GM19468 (cell line): Measurements from ENCODE around the gene ARHGAP33.
"Not testable (repeated sequence)": the region's sequence is repeated elsewhere in the genome, so short reads cannot be mapped to it uniquely, and the experiment has no call there.

Experiments
- ATAC-seq: cut with Tn5 transposase; IDR thresholded peaks from one replicate; pipeline ENCODE4 v1.9.1; 2021; ENCODE audit warnings: mild to moderate bottlenecking, moderate library complexity, moderate number of reproducible peaks; ENCODE audit not compliant: unreplicated experiment; ENCODE audit errors: extremely low read depth

The ARHGAP33 gene

GRCh38 chr19:35753634-35754369 lies 21.6 kb upstream of the ARHGAP33 start:
- ATAC-seq, result no peak

DNA sequence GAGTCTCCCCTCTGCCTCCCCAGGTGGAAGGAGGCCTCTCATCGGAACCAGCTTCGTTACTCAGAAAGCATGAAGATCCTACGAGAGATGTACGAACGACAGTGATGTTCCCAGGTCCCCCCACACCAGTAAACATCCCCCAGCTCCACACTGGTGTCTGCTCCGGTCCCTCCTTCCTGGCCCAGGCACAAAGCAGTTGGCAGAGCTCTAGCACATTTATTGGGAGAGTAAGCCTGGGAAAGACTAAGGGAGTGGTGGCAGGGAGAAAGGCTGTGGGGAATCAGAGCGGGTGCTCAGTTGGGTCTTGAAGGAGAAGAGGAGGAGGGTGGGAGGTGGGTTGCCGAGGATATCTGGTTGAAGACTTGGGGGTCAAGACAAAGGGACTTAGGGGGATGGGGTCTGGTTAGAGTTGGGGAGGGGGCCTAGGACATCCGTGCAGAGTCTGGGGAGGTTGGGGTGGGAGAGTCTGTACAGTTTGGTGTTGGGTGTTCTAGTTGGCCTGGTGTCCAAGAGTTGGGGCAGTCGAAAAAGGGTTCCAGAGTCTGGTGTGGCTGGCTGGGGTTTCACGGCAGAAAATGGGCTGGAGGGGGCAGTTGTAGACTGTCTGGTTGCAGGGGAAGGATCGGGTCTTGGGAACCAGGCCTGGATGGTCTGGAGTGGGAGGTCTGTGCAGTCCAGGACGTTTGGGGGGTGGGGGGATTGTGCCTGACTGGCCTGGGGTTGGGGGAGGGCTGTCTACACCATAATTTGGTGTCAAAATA lies 20.8 kb upstream of the ARHGAP33 start:
- ATAC-seq, result no peak

GRCh38 chr19:35755131-35755549 lies 20.2 kb upstream of the ARHGAP33 start:
- no peak for ATAC-seq

GRCh38 chr19:35755550-35756376 lies 19.6 kb upstream of the ARHGAP33 start:
- no peak for ATAC-seq

- no peak for ATAC-seq
These were observed 18.8 kb upstream of the ARHGAP33 start, which contains the start of gene HSPB6 for GRCh38 chr19:35756377-35757230. Gene HSPB6 (minus strand): TSS chr19:35757029. CDS start chr19:35757008, 21 bp downstream.

GRCh38 chr19:35757231-35757748 lies 18.1 kb upstream of the ARHGAP33 start:
- ATAC-seq, result no peak

DNA sequence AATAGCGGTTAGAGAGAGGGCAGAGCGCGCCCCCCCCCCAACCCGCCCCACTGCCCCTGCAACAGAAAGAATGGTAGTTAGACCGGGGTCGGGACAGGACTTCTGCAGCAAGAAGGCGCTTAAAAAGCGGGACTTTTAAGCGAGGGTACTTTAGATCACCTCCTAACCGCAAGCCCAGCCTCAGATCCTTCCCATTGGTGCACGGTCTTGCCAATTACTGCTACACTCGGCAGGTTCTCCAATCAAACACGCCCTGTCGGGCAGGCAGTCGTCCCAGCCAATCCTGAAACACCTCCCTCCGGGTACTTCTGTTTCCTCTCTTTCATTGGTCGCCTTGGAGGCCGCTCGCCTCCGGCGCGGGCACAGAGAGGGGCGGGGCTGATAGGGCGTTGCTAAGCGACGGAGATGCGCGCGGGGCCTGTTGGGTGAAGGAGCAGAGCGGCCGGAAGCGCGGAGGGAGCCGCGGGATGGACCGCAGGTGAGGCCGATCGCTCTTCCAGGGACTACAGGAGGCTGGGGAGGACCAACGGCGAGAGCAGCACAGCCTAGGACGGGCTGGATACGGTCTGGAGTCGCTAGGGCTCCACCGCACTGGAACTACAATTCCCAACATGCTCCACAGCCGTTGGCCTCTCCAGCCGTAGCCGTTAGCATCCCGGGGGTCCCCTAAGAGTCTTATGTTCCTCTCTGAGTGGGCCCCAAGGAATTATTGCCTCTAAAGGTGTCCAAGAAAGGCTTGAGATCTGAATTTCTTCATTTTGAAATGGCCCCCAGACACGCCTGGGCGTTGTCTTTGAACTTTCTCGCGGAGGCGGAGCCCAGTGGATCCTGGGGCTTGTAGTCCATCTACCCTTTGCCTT lies 17.4 kb upstream of the ARHGAP33 start, which contains the start of gene PROSER3:
Gene PROSER3 (plus strand): TSS at position 428 of the 860 bp plus-strand sequence. CDS start 40 bp downstream, at position 468.
- peak; percentile 98 for ATAC-seq

- ATAC-seq, result no peak
These were observed 15.7 kb upstream of the ARHGAP33 start for GRCh38 chr19:35759697-35760096.

DNA sequence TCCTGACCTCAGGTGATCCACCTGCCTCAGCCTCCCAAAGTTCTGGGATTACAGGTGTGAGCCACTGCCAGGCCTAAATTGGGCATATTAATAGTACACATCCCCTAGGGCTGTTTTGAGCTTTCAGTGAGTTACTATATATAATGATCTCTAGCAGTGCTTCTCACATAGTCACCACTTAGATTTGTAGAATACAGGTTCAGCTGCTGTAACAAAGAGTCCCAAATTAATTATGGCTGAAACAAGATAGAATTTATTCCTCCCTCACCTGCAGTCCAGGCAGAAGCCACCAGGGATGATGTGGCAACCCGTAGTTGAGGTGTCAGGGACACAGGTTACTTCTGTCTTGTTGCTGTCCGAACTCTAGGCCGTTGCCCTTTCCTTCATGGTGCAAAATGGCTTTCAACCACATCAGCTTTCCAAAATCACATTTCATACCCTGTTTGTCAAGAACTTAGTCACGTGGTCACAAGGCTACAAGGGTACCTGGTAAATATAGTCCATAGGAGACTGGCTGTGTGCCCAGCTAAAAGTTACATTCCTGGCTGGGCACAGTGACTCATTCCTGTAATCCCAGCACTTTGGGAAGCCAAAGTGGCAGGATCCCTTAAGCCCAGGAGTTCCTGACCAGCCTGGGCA lies 14.5 kb upstream of the ARHGAP33 start:
- no peak for ATAC-seq

- ATAC-seq, result no peak
These were observed 10.7 kb upstream of the ARHGAP33 start for GRCh38 chr19:35764432-35765315.

DNA sequence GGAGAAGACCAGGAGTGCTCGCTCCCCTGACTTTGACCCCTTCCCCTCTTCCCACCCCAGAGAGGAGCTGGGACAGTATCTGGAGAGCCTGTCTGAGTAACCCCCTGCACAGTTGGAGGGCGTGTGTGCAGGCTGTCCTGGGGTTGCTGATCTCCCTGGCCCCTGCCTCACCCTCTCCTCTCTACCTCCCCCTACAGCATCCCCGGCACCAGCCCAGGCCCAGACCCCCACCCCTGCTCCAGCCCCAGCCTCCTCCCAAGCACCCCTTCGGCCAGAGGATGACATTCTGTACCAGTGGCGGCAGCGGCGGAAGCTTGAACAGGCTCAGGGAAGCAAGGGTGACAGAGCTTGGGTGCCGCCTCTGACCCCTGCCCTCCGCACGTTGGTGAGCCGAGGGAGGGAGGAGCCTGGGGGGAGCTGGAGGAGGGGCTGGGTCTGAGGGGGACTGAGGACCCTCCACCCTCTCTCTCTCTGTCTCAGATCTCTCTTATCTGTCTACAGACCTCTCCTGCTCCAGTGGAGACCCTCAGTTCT lies 8.7 kb upstream of the ARHGAP33 start:
- no peak for ATAC-seq

DNA sequence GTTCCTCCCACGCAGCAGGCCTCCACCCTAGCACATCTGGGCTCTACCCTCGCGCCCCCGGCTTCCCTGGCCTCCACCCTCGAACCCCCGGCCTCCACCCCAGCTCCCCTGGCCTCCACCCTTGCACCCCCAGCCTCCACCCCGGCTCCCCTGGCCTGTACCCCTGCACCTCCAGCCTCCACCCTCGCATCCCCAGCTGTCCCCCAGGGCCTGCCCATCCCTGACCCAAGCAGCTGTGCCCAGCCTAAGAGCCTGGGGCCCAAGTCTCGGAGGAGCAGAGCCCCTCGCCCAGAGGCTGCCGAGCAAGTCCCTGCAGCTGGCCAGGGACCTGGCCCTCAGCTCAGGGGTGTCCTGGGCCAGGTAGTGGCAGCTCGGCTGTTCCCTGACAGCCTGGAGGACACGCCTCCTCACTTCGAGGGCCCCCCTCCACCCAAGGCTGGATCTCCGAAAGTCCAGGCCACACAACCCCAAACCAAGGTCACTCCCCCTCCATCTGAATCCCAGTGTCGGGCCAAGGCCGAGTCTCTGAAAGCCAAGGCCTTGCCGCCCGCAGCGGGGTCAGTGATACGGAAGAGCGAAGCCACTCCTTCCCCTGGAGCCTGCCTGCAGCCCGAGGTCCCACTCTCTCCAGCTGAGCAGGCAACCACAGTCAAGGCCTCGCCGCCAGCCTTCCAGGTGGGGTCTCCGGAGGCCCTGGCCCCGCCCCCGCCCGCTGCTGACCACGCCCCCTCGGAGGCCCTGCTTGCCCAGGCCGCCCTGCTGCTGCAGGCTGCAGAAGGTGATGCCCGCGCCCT lies 7.9 kb upstream of the ARHGAP33 start:
- ATAC-seq, result no peak

DNA sequence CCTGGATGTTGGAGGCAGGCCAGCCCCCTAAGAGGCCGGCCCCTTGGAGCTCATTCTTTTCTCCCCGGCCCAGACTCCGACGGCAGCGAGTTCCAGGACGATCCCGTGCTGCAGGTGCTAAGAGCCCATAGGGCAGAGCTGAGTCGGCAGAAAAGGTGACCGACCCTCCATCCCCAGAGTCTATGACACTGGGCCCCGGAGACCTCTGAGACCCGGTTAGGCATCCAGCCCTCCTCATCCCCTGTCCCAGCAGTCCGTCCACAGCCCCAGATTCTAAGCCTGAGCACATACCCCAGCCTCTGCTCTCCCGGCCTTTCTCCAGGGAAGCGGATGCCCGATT lies 7.3 kb upstream of the ARHGAP33 start:
- ATAC-seq, result no peak

DNA sequence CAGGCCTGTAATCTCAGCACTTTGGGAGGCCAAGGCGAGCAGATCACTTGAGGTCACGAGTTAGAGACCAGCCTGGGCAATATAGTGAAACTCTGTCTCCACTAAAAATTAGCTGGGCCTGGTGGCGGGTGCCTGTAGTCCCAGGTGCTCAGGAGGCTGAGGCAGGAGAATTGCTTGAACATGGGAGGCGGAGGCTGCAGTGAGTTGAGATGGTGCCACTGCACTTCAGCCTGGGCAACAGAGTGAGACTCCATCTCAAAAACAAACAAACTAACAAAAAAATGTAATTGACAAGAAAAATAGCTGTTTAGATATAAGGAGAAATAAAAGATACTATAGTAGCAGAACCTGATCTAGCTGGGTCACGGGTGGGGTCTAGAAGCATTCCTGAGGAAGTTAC lies 3.0 kb upstream of the ARHGAP33 start:
- ATAC-seq, result not testable (repeated sequence)

DNA sequence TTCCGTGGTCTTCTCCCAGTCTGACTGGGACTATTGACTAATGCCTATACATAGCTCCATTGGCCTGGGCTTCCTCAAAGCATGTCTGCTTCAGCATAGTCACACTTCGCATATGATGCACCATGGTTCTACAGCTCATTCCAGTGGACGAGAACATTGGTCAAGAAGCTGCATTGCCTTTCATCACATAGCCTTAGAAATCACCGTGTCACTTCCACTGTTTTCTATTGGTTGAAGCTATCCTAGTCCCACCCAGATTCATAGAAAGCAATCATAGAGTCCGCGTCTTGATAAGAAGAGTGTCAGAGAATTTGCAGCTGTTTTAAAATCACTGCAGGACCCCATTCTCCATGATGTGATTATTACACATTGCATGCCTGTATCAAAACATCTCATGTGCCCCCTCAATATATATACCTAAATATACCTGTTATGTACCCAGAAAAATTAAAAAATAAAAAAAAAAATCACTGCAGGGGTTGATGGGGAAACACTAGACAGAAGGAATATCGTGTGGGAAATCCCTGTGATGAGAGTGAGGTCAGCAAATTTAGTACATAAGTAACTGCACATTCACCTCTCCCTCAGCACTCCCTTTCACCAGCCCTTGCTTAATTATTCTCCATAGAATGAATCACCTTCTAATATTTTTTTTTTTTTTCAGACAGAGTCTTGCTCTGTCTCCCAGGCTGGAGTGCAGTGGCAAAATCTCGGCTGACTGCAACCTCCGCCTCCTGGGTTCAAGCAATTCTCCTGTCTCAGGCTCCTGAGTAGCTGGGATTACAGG lies 2.2 kb upstream of the ARHGAP33 start:
- ATAC-seq, result no peak
